Adrenal gland (tissue), 5 donors: Measurements from ENCODE around the gene VWA1.

Experiments used
- POLR2A ChIP-seq, 2 donors: fragments of 450-650 bp; IDR thresholded peaks; one replicate each; pipeline ENCODE4 v1.6.1; 2017; ENCODE audit warnings: antibody characterized with exemption in 2 of 2, mild to moderate bottlenecking in 2 of 2, moderate library complexity in 1 of 2
- TF ChIP-seq, protein P1 (sequence below), 6 experiments: fragments of 450-650 bp in 4 of 6; fragments of 200-600 bp in 2 of 6; sonication (generic) in 1 of 6; IDR thresholded peaks; 1 replicate in 5 of 6; 2 replicates in 1 of 6; pipeline versions ENCODE4 v1.5.1 to v1.8.0; 2016 to 2021; ENCODE audit warnings: antibody characterized with exemption in 6 of 6, mild to moderate bottlenecking in 2 of 6, moderate library complexity in 1 of 6
- donor health status: DM: no; HTN: no; CAD: no.

DNA sequence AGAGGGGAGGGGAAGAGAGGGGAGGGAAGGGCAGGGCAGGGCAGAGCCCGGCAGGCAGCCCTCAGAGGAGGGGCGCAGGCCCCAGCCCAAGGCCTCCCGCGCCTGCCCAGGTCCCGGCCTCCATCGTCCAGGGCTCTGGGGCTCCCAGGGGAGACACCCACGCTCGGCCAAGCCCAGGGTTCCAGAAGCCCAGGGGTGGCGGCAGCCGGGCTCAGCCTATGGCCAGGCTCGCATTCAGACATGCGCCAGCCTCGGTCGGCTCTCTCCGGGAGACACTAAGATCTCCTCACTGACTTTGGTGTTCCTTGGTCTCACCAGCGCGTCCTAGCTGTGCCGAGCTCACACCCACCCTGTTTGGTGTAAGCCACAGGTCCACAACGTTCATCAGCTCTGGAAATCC is 7.3 kb upstream of the VWA1 start:
- TF ChIP-seq, protein P1, sequence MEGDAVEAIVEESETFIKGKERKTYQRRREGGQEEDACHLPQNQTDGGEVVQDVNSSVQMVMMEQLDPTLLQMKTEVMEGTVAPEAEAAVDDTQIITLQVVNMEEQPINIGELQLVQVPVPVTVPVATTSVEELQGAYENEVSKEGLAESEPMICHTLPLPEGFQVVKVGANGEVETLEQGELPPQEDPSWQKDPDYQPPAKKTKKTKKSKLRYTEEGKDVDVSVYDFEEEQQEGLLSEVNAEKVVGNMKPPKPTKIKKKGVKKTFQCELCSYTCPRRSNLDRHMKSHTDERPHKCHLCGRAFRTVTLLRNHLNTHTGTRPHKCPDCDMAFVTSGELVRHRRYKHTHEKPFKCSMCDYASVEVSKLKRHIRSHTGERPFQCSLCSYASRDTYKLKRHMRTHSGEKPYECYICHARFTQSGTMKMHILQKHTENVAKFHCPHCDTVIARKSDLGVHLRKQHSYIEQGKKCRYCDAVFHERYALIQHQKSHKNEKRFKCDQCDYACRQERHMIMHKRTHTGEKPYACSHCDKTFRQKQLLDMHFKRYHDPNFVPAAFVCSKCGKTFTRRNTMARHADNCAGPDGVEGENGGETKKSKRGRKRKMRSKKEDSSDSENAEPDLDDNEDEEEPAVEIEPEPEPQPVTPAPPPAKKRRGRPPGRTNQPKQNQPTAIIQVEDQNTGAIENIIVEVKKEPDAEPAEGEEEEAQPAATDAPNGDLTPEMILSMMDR (IDR thresholded peaks at IDR 0.05): no peak
- TF ChIP-seq POLR2A (IDR thresholded peaks at IDR 0.05): no peak
